Activated CD4-positive, alpha-beta T cell treated with anti-CD3 and anti-CD28 coated beads, Interleukin-2, amount 50 U/mL, for 1 hour (primary cell): ENCODE results near the gene NHERF1.

Source experiments
- DNase-seq: peaks from one replicate; pipeline ENCODE4 v3.0.0-alpha.2; 2020

Gene NHERF1

GRCh38 chr17:74790161-74791058 lies 42.0 kb downstream of the NHERF1 start:
- no peak for DNase-seq

GRCh38 chr17:74792586-74793105 lies 44.2 kb downstream of the NHERF1 start:
- DNase-seq, result no peak

GRCh38 chr17:74795327-74796020 lies 47.0 kb downstream of the NHERF1 start:
- DNase-seq, result no peak

- no peak for DNase-seq
Observed at GRCh38 chr17:74796211-74796610, 47.8 kb downstream of the NHERF1 start.

DNA sequence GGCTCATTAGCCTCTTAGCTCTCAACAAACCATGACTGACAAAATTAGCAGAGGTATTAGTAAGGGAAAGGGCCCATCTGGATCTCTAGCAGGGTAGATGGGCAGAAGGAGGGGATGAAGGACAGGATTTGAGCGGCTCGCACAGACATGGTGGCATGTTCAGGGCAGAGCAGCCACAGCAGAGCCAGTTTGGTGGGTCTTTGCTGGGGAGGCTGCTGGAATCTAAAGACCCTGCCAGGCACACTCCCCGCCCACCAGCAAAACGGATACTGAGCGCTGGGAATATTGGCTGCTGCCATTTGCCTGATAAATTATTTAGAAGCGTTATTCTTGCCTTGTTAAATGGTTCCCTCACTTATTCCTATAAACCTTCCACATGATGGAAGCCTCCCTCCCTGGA lies 48.4 kb downstream of the NHERF1 start:
- no peak for DNase-seq

DNA sequence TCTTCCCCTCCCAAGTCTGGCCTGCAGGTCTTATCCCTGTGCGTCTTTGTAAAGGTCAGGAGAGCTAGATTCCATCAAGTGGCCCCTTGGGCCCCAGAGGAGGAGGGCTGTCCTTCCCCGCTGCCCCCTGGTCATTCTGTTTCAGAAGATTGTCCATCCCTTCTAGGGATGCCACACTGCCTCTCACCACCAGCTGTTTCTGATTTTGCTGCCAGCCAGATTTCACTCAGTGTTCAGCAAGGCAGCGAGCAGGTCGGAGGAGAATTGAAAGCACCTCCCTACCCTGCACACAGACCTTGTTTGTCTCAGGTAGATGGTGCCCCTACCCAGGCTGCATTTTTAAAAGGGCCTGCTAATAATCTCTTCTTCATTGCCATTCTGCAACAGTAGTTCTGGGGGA lies 49.4 kb downstream of the NHERF1 start:
- no peak for DNase-seq

DNA sequence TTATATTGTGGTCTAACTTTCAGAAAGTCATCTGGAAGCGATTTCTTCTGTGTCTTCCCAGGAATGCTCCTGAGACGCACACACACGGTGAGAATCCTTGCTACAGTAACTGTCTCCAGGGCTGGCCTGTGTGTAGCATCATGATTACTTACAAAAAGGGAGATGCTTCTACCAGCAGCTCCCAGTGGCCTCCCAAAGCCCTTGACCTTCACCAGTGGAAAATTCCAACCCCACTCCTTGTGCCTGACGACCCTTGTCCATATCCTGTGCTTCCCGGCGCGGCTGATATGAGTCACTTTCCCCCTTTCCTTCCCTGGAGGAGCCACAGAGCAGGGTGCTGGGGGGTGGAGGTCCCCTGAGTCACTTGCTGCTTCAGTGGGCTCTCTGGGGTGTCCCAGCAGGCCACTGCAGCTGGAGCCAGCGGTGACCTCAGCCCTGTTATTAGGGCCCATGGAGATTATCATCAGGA lies 49.8 kb downstream of the NHERF1 start:
- DNase-seq, result no peak

DNA sequence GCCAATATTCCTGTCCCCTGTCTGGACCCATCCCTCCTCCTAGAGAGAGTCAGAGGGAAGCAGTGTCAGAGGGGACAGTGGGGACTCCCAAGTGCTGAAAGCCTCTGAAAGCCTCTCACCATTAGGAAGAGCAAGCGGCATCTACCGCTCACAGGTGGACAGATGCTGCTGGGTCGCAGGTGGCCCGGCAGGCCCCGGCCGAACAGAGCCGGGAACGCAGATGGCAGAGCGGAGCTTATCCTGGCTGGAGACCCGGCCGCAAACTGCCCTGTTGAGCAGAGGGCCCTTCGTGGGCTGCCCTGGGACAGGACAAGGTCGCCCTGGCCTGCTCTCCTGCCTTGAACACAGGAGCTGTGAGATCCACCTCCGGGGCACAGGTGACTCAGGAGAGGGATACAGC lies 50.7 kb downstream of the NHERF1 start:
- DNase-seq, result no peak

DNA sequence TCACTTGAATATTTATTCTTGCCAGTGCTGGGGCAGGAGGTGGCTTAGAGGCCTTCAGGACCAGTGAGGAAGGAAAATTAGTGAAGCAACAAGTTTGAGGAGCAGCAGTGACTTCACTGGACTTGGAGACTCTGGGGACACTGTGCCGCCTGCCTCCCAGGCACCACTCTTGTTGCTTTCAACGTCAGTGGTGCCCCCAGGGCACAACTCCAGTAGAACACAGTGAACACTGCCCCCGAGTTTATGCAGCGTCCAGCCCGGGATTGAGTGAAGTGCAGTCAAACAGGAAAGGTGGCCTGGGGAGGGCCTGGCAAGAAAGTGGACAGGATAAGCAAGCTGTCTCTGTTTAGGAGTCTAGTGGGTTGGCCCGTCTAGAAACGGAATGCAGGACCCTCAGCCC lies 52.1 kb downstream of the NHERF1 start:
- no peak for DNase-seq

GRCh38 chr17:74801896-74802295 lies 53.5 kb downstream of the NHERF1 start:
- no peak for DNase-seq

DNA sequence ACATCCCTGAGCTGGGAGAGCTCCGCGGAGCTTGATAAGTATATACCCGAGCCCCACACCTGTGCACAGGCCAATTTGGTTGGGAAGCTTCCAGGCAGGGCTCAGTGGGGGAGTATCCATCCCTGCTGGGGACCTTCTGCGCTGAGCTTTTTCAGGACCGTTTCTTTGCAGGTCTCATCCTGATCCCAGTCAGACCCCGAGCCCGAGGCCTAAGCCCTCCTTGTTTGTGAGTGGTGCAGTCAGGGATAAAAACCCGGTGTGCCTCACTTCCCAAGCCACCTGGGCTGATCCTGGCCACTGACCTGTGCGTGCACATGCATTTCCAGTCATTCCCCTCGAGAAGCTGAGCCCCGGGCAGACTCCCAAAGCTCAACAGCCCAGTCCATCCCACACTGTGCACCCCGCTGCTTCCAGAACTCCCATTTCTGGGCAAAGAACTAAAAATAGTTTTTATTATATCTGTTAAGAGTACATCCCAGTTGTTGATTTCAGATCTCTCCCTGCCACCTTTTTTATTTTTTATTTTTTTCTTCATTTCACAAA lies 55.0 kb downstream of the NHERF1 start:
- DNase-seq, result no peak

DNA sequence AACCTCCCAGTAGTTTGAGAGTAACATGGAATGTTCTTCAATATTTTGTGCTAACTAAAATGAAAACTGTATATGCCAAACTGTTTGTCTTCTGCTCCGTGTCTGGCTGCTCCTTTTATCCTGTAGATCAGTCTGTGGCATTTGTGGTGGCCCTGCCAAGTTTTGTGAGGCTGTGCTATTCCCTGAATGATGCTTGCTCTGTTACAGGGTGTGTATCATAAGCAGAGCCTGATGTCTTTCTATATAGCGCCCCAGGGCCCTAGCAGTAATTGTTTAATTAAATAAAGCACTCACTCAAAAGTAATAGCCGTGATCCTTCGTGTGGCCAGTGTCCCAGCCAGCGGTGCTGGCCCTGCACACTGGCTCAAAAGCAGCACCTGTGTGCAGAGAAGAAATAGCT lies 55.5 kb downstream of the NHERF1 start:
- DNase-seq, result no peak

GRCh38 chr17:74804683-74805082 lies 56.3 kb downstream of the NHERF1 start:
- DNase-seq, result no peak

DNA sequence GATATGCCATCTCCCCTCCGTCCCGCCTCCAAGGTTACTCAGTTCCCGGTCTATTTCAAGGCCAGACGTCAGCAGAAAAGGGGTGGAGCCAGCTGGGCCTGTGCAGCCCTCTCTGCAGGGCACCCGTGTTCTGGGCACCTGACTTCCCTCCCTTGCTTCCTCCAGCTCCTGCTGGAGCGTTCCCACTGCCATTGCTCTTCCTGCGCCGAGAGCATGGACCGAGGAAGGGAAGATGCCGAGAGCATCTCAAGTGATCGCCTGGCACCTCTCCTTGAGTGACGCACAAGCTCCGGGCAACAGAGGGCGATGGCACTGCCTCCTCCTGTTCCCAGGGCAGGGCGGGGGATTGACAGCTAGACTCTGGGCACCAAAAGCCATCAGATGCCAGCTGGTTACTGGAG lies 57.2 kb downstream of the NHERF1 start:
- no peak for DNase-seq

DNA sequence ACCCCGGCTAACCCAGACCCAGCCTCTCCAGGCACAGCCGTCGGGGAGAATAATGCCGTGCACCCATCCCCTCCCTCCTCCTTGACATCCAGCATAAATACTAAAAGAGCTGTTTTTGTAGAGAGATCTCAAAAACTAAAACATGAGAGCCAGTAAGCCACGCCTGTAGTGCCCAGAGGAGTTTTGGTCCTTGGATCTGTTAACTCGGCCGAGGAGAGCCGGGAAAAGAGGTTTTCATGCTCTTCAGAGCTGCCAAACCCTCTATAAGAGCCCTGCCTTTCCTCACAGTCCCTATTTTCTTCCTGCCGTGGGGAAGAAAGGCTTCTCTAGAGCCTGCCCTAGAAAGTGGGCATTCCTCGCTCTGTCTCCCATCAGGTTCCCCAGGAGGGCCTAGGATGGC lies 57.9 kb downstream of the NHERF1 start:
- DNase-seq, result no peak

DNA sequence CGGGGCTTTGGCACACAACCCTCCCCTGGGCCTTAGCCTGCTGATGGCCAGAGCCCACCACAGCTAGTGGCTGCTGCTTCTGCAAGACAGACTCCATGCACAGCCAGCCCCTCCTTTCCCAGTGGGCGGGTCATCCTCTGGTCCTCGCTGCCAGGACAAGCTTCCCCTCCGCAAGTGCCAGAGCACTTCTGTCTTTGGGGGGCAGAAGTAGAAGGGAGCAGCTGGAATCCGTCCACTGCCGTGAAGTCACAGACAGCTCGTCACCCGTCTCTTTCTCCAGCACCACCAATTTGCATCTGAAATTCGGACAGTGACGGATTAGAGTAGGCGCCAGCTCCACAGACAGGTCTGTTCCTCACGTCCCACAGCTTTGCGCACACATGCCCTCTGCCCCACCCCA lies 59.0 kb downstream of the NHERF1 start:
- no peak for DNase-seq

GRCh38 chr17:74807925-74808324 lies 59.5 kb downstream of the NHERF1 start:
- DNase-seq, result no peak

DNA sequence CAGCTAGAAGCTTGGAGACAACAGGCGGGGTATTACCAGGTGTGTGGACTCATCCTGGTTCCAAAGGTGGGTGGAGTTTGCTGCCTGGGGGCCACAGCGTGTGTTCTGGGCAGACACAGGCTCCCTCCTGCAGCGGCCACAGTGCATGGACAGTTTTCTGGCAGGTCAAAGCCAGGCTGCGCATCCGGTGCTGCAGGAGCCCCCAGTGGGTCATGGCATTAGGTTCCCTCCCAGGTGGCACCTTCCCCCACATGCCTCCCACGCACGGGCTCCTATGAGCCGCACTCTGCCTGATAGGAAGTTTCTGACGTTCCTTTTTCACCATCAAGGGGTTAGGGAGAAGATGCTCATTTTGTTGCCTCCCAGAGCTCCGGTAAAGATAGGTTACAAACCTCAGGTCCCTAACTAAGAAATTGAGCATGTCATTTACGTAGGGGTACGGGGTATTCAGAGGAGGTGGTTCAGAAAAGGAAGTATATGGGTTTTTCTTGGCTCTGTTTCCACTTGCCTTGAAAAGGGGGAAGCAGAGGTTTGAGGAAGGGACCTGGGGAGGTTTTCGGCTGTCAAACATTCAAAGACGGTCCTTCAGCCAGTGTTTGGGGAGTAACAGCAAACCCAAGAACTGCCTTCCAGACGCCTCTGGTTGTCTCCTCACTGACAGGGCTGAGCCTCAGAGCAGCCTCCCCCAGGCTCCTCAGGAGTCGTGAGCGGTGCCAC lies 60.4 kb downstream of the NHERF1 start:
- DNase-seq, result no peak

DNA sequence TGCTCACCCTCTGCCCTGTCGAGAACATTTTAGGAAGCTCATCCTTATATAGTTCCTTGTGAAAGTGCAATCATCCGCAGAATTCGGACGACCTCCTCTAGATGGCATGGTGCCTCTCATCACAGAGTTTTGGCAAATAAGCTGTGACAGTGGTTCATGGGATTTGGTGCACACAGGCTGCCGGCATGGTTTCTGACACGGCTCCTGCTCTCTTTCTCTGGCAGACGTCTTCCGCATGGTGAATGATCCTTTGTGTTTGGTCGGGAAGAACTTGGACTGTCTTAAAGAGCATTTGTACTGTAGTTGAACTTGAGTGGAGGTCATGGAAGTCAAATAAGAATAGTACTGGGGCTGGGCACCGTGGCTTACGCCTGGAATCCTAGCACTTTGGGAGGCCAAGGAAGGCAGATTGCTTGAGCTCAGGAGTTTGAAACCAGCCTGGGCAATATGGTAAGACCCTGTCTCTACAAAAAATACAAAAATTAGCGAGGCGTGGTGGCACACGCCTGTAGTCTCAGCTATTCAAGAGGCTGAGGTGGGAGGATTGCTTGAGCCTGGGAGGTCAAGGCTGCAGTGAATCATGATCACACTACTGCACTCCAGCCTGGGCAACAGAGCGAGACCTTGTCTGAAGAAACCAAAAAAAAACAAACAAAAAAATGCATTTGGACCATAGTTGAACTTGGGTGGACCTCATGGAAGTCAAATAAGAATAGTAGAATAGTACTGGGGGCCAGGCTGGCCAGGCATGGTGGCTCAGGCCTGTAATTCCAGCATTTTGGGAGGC lies 62.5 kb downstream of the NHERF1 start:
- no peak for DNase-seq

- DNase-seq, result no peak
Observed at GRCh38 chr17:74812109-74813009, 63.9 kb downstream of the NHERF1 start.

DNA sequence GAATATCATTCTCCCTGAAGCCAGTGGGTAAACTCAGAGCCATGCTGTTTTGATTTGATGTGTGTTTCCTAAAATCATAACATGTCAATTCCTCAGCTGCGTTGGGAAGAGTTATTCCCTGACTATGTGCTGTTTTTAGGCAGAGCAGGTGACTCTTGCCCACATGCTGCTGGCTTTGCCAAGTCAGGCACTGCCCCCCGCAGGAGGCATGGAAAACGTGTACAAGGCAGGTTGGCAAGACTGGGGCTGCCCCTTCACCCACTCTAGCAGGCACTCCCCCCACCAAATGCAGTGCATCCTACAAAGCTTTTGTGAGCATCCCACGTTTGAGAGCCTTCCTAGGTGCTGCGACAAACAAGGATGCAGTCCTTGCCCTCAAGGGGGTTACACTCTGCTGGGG lies 66.0 kb downstream of the NHERF1 start:
- DNase-seq, result no peak
